HCT116 (cell line): Measurements from ENCODE around the gene THRA.

Experiments used
- CTCF ChIP-seq, 3 experiments: fragments of 200-600 bp in 1 of 3; sonication (generic) in 1 of 3; IDR thresholded peaks in 2 of 3; conservative IDR thresholded peaks in 1 of 3; 2 replicates each; pipeline ENCODE4 v1.5.1; 2012 to 2017; ENCODE audit warnings: low read depth in 2 of 3, low read length in 2 of 3, antibody characterized with exemption in 1 of 3, borderline replicate concordance in 1 of 3, control low read depth in 1 of 3, mild to moderate bottlenecking in 1 of 3, mixed read lengths in 1 of 3, mixed run types in 1 of 3, moderate library complexity in 1 of 3; ENCODE audit not compliant: insufficient read depth in 1 of 3
- EZH2 ChIP-seq: fragments of 200-600 bp; sonication (generic); IDR thresholded peaks from 2 replicates; pipeline ENCODE4 v1.6.1; 2017; ENCODE audit warnings: antibody characterized with exemption, mixed run types
- MAX ChIP-seq: IDR thresholded peaks from 2 replicates; pipeline ENCODE4 v1.6.1; 2012

- TF ChIP-seq CTCF (IDR thresholded peaks at IDR 0.05 in 2 of 3, conservative IDR thresholded peaks at IDR 0.05 in 1 of 3; ENCODE audit: borderline replicate concordance in 1 of 3, insufficient read depth in 1 of 3, low read depth in 2 of 3, low read length in 2 of 3) (no peak), EZH2 (no peak), MAX (no peak)
These were observed 76.8 kb downstream of the THRA start for GRCh38 chr17:40139566-40140058.
